ENCODE data around the gene RHOXF1. TPM values are rescaled to one million over a fixed set of nuclear protein-coding genes. Genes with fewer than 3 reads are reported as not detected.
"Not testable (repeated sequence)": the region's sequence is repeated elsewhere in the genome, so short reads cannot be mapped to it uniquely, and the experiment has no call there.

Gene RHOXF1
- total RNA-seq, 1 donor from 2014 or later: not detected

- DNase-seq (ENCODE audit: low spot score); H3K27me3 Mint-ChIP-seq (ENCODE audit: insufficient read depth); H3K9me3 Mint-ChIP-seq; H3K4me3 Mint-ChIP-seq; H3K27ac Mint-ChIP-seq; H3K4me1 Mint-ChIP-seq (ENCODE audit: low read depth); H3K36me3 Mint-ChIP-seq (ENCODE audit: low read depth); intact Hi-C loops (cut with micrococcal nuclease): not testable (repeated sequence)
Observed at GRCh38 chrX:120128306-120128846, 12.7 kb upstream of the RHOXF1 start.

DNA sequence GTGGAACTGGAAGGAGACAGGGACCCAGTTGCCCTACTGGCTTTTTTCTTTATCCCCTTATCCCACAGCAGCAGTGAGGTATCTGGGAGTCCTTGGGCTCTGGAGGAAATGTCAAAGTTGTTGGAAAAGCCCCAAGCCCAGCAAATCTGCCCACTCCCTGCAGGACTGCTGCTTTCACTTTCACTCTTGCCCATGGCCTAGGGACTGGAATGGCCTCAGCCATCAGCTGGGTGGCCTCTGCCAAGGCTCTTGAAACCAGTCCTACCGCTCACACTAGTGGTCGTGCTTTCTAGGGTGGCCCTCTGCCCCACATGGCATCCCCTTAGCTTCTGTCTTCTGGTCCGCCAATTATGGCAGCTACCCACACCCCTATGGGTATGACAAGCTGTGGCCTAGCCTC lies 9.7 kb upstream of the RHOXF1 start:
- no peaks in the 10 kb centered on the region for H3K36me3 Mint-ChIP-seq (ENCODE audit: low read depth)
- no peaks in the 10 kb centered on the region for H3K4me1 Mint-ChIP-seq (ENCODE audit: low read depth)
- H3K27ac Mint-ChIP-seq: no peak overlapping the region
- H3K9me3 Mint-ChIP-seq: no peaks in the 10 kb centered on the region
- intact Hi-C loops (cut with micrococcal nuclease): no loop called here
- no peak overlapping the region for H3K4me3 Mint-ChIP-seq
- DNase-seq (ENCODE audit: low spot score): no peak
- no peaks in the 10 kb centered on the region for H3K27me3 Mint-ChIP-seq (ENCODE audit: insufficient read depth)

- no peak overlapping the region for H3K4me3 Mint-ChIP-seq
- DNase-seq (ENCODE audit: low spot score): no peak
- H3K36me3 Mint-ChIP-seq (ENCODE audit: low read depth): no peaks in the 10 kb centered on the region
- no peaks in the 10 kb centered on the region for H3K4me1 Mint-ChIP-seq (ENCODE audit: low read depth)
- intact Hi-C loops (cut with micrococcal nuclease): no loop called here
- no peak overlapping the region for H3K27ac Mint-ChIP-seq
- H3K9me3 Mint-ChIP-seq: no peaks in the 10 kb centered on the region
- peaks cover 2% of the 10 kb centered on the region for H3K27me3 Mint-ChIP-seq (ENCODE audit: insufficient read depth)
Observed at GRCh38 chrX:120120223-120120622, 4.5 kb upstream of the RHOXF1 start.

- H3K27me3 Mint-ChIP-seq (ENCODE audit: insufficient read depth): no peaks in the 10 kb centered on the region
- no peaks in the 10 kb centered on the region for H3K9me3 Mint-ChIP-seq
- no peaks in the 10 kb centered on the region for H3K36me3 Mint-ChIP-seq (ENCODE audit: low read depth)
- intact Hi-C loops (cut with micrococcal nuclease): no loop called here
- no peak overlapping the region for H3K4me3 Mint-ChIP-seq
- H3K4me1 Mint-ChIP-seq (ENCODE audit: low read depth): no peaks in the 10 kb centered on the region
- no peak for DNase-seq (ENCODE audit: low spot score)
- H3K27ac Mint-ChIP-seq: no peak overlapping the region
Observed at GRCh38 chrX:120111611-120112010, 4.1 kb downstream of the RHOXF1 start.

DNA sequence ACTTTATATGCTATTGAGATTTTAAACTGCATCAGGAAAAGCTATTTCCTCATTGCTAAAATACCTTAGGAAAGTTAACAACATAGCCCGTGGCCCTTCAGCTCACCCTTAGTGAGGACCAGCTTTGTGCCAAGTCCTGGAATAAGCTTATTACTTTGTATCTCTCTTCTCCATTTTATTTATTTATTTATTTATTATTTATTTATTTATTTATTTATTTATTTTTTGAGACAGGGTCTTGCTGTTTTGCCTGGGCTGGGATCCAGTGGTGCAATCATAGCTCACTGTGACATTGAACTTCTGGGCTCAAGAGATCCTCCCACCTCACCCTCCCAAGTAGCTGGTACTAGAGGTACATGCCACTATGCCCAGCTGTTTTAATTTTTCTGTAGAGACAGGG lies 6.3 kb downstream of the RHOXF1 start:
- no peaks in the 10 kb centered on the region for H3K27me3 Mint-ChIP-seq (ENCODE audit: insufficient read depth)
- no peaks in the 10 kb centered on the region for H3K36me3 Mint-ChIP-seq (ENCODE audit: low read depth)
- H3K4me3 Mint-ChIP-seq: no peak overlapping the region
- H3K27ac Mint-ChIP-seq: no peak overlapping the region
- no peaks in the 10 kb centered on the region for H3K9me3 Mint-ChIP-seq
- no peaks in the 10 kb centered on the region for H3K4me1 Mint-ChIP-seq (ENCODE audit: low read depth)
- DNase-seq (ENCODE audit: low spot score): no peak
- intact Hi-C loops (cut with micrococcal nuclease): no loop called here

DNA sequence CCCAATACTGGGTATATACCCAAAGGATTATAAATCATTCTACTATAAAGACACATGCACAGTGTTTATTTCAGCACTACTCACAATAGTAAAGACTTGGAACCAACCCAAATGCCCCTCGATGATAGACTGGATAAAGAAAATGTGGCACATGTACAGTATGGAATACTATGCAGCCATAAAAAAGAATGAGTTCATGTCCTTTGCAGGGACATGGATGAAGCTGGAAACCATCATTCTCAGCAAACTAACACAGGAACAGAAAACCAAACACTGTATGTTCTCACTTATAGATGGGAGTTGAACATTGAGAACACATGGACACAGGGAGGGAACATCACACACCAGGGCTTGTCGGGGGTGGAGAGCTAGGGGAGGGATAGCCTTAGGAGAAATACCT lies 11.0 kb downstream of the RHOXF1 start:
- DNase-seq (ENCODE audit: low spot score); H3K27ac Mint-ChIP-seq; H3K27me3 Mint-ChIP-seq (ENCODE audit: insufficient read depth); intact Hi-C loops (cut with micrococcal nuclease); H3K4me1 Mint-ChIP-seq (ENCODE audit: low read depth); H3K4me3 Mint-ChIP-seq; H3K36me3 Mint-ChIP-seq (ENCODE audit: low read depth); H3K9me3 Mint-ChIP-seq: not testable (repeated sequence)

- intact Hi-C loops (cut with micrococcal nuclease); H3K27me3 Mint-ChIP-seq (ENCODE audit: insufficient read depth); H3K27ac Mint-ChIP-seq; H3K4me1 Mint-ChIP-seq (ENCODE audit: low read depth); DNase-seq (ENCODE audit: low spot score); H3K9me3 Mint-ChIP-seq; H3K4me3 Mint-ChIP-seq; H3K36me3 Mint-ChIP-seq (ENCODE audit: low read depth): not testable (repeated sequence)
Observed at GRCh38 chrX:120101057-120101456, 14.7 kb downstream of the RHOXF1 start.

GRCh38 chrX:120090208-120090607 lies 25.5 kb downstream of the RHOXF1 start:
- Mint-ChIP-seq H3K27me3 (ENCODE audit: insufficient read depth) (peaks cover 4% of the 10 kb centered on the region), H3K4me1 (ENCODE audit: low read depth) (no peaks in the 10 kb centered on the region), H3K9me3 (no peaks in the 10 kb centered on the region), H3K27ac (no peak overlapping the region), H3K36me3 (ENCODE audit: low read depth) (no peaks in the 10 kb centered on the region), H3K4me3 (no peak overlapping the region)
- intact Hi-C loops (cut with micrococcal nuclease): no loop called here
- no peak for DNase-seq (ENCODE audit: low spot score)

DNA sequence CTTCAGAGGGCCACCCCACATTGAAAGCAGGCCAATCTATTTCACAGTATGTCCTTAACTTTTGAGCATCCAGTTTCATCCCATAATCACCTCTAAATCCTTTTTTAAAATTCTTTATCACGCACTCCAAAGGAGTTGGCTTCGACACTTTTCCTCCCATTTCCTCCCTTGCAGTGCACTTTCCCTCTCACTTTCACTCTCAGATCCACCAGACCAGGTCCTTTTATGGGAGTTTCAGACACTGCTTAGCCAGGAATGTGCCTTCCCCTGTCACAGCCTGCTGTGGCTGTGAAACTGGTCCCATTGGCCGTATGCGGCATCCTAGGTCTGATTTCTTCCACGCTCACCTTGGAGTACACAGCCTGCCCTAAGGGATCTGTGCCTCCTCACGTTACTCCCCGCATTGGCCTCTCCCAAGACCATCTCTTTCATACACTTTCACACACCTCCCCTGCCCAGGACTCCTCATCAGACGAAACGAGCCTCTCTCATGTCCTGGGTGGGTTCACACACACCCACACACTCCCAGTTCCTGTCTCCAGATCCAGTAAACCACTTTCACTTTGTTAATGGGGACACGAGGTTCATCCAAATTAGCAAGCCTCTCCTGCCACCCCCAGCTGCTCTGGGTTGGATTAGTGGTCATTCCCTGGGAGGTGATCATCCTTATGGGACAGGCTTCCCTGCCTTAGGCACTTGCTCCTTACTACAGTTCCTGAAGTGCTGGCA lies 28.3 kb downstream of the RHOXF1 start:
- intact Hi-C loops (cut with micrococcal nuclease): no loop called here
- Mint-ChIP-seq H3K36me3 (ENCODE audit: low read depth) (no peaks in the 10 kb centered on the region), H3K4me3 (no peak overlapping the region), H3K27ac (no peak overlapping the region), H3K9me3 (no peaks in the 10 kb centered on the region), H3K27me3 (ENCODE audit: insufficient read depth) (peaks cover 3% of the 10 kb centered on the region), H3K4me1 (ENCODE audit: low read depth) (no peaks in the 10 kb centered on the region)
- DNase-seq (ENCODE audit: low spot score): no peak

GRCh38 chrX:120085553-120086185 lies 30.0 kb downstream of the RHOXF1 start:
- H3K27ac Mint-ChIP-seq; intact Hi-C loops (cut with micrococcal nuclease); DNase-seq (ENCODE audit: low spot score); H3K36me3 Mint-ChIP-seq (ENCODE audit: low read depth); H3K4me3 Mint-ChIP-seq; H3K9me3 Mint-ChIP-seq; H3K27me3 Mint-ChIP-seq (ENCODE audit: insufficient read depth); H3K4me1 Mint-ChIP-seq (ENCODE audit: low read depth): not testable (repeated sequence)

GRCh38 chrX:120077590-120077989 lies 38.1 kb downstream of the RHOXF1 start, which contains the start of gene RHOXF2B:
Gene RHOXF2B (minus strand): TSS chrX:120077690. CDS start chrX:120077552, 138 bp downstream.
- H3K36me3 Mint-ChIP-seq (ENCODE audit: low read depth); H3K4me3 Mint-ChIP-seq; intact Hi-C loops (cut with micrococcal nuclease); H3K27me3 Mint-ChIP-seq (ENCODE audit: insufficient read depth); H3K27ac Mint-ChIP-seq; DNase-seq (ENCODE audit: low spot score); H3K4me1 Mint-ChIP-seq (ENCODE audit: low read depth); H3K9me3 Mint-ChIP-seq: not testable (repeated sequence)

- H3K4me1 Mint-ChIP-seq (ENCODE audit: low read depth); H3K9me3 Mint-ChIP-seq; intact Hi-C loops (cut with micrococcal nuclease); H3K4me3 Mint-ChIP-seq; H3K27ac Mint-ChIP-seq; H3K27me3 Mint-ChIP-seq (ENCODE audit: insufficient read depth); H3K36me3 Mint-ChIP-seq (ENCODE audit: low read depth); DNase-seq (ENCODE audit: low spot score): not testable (repeated sequence)
Observed at GRCh38 chrX:120066169-120066568, 49.5 kb downstream of the RHOXF1 start.

Measured in activated T-helper 1 cell treated with anti-CD3 and anti-CD28 coated beads, Interleukin-12 subunit alpha, Interleukin-12 subunit beta, Interleukin-2, Interleukin-4 antibody, amounts not matched to agents 30 ng/mL and 10 ng/mL and 1 ng/mL, durations not matched to agents 14 hours and 24 hours and 36 hours (primary cell).